ENCODE results near the gene KCNQ4.

GRCh38 chr1:40748841-40749718, 34.5 kb upstream of the KCNQ4 start:
- TF ChIP-seq TAF1 (IDR thresholded peaks at IDR 0.05; ENCODE audit: low read depth, low read length) (no peak), POLR2A (IDR thresholded peaks at IDR 0.05; ENCODE audit: low read depth, low read length) (no peak), POLR2AphosphoS5 (IDR thresholded peaks at IDR 0.05; ENCODE audit: low read depth, low read length) (no peak), SPI1 (IDR thresholded peaks at IDR 0.05; ENCODE audit: low read depth, low read length) (no peak)
